Measurements from ENCODE around the gene SYS1.

DNA sequence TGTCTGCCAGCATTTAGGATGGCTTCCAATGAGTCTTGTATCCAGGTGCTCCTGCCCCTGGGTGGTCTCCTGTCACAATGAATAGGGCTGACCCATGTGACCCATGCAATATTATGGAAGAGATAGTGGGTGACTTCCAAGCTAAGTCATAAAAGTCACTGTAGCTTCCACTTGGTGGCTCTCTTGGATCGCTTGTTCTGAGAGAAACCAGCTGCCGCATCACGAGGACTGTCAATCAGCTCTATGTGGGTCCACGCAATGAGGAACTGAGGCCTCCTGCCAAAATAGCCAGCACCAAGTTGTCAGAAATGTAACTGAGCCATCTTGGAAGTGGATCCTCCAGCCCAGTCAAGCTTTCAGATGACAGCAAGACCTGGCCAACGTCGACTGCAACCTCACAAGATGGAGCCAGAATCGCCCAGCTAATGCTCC lies 40.0 kb upstream of the SYS1 start:
- TF ChIP-seq EZH2 (IDR thresholded peaks at IDR 0.05; ENCODE audit: borderline replicate concordance, low read length) (no peak), CTCF (conservative IDR thresholded peaks at IDR 0.05 in 1 of 2, IDR thresholded peaks at IDR 0.05 in 1 of 2; ENCODE audit: extremely low read depth in 1 of 2, insufficient read depth in 1 of 2, low read depth in 1 of 2, low read length in 2 of 2) (no peak)

Measured in mammary epithelial cell (primary cell).